Esophagus (tissue), 2 donors: Measurements from ENCODE around the gene TRPM3. TPM values are rescaled to one million over a fixed set of nuclear protein-coding genes. Genes with fewer than 3 reads are reported as not detected.

Experiments used
- H3K27ac ChIP-seq, 2 donors: one replicate each; pipeline ENCODE4 v1.5.1; 2013; ENCODE audit warnings: low read depth in 2 of 2, mild to moderate bottlenecking in 2 of 2, inconsistent platforms in 1 of 2, low read length in 1 of 2, moderate library complexity in 1 of 2
- H3K27me3 ChIP-seq, 2 donors: one replicate each; pipeline ENCODE4 v1.6.1; 2013; ENCODE audit warnings: low read length in 2 of 2, control low read depth in 1 of 2, mild to moderate bottlenecking in 1 of 2; ENCODE audit not compliant: insufficient read depth in 2 of 2, control insufficient read depth in 1 of 2
- H3K36me3 ChIP-seq, 2 donors: one replicate each; pipeline ENCODE4 v1.6.1; 2013; ENCODE audit warnings: low read length in 1 of 2; ENCODE audit not compliant: control insufficient read depth in 2 of 2, insufficient read depth in 2 of 2
- H3K4me1 ChIP-seq, 2 donors: one replicate each; pipeline ENCODE4 v1.6.1; 2013; ENCODE audit warnings: low read length in 1 of 2; ENCODE audit not compliant: control insufficient read depth in 2 of 2, insufficient read depth in 2 of 2
- H3K4me3 ChIP-seq, 2 donors: one replicate each; pipeline ENCODE4 v1.5.1; 2013; ENCODE audit warnings: low read length in 2 of 2, mild to moderate bottlenecking in 2 of 2, low read depth in 1 of 2, moderate library complexity in 1 of 2
- H3K9me3 ChIP-seq, 2 donors: one replicate each; pipeline ENCODE4 v1.6.1; 2013; ENCODE audit warnings: mild to moderate bottlenecking in 2 of 2, low read depth in 1 of 2, low read length in 1 of 2, moderate library complexity in 1 of 2; ENCODE audit not compliant: control insufficient read depth in 2 of 2, insufficient read depth in 1 of 2
- WGBS, 2 donors: extraction: QIAGEN DNeasy Blood & Tissue Kit; methylation state at CpG; one replicate each; pipeline ENCODE4 v1.1.7; 2013; 5-methylcytosine and 5-hydroxymethylcytosine counted together
- polyA plus RNA-seq, 2 donors: library from polyadenylated mRNA; stranded (reverse); fragments of 200-250 nt; gene quantifications; one replicate each; pipeline ENCODE4 v1.2.3, GENCODE V29; 2013
- donor health status: healthy with polysubstance abuse.
- donor health status: Bipolar disorder and iron deficiency.

TRPM3 gene
- polyA plus RNA-seq, 2 donors: under 0.01 to 0.02 TPM

GRCh38 chr9:70529377-70529776 is 592.0 kb downstream of the TRPM3 start:
- Histone ChIP-seq H3K27ac (no peak overlapping the region), H3K4me3 (no peak overlapping the region), H3K27me3 (no peaks in the 10 kb centered on the region), H3K4me1 (no peaks in the 10 kb centered on the region), H3K36me3 (no peaks in the 10 kb centered on the region), H3K9me3 (no peaks in the 10 kb centered on the region)
- WGBS, 2 donors: 88% methylated on average over 6 of the region's 6 CpGs

GRCh38 chr9:70526902-70527301 is 594.5 kb downstream of the TRPM3 start:
- no peaks in the 10 kb centered on the region for H3K4me1 ChIP-seq
- H3K27ac ChIP-seq: no peak overlapping the region
- WGBS, 2 donors: 86 to 92% methylated on average over 2 of the region's 2 CpGs
- no peaks in the 10 kb centered on the region for H3K27me3 ChIP-seq
- H3K9me3 ChIP-seq: no peaks in the 10 kb centered on the region
- no peaks in the 10 kb centered on the region for H3K36me3 ChIP-seq
- no peak overlapping the region for H3K4me3 ChIP-seq

- Histone ChIP-seq H3K36me3 (no peaks in the 10 kb centered on the region), H3K9me3 (no peaks in the 10 kb centered on the region), H3K27ac (no peak overlapping the region), H3K27me3 (no peaks in the 10 kb centered on the region), H3K4me3 (no peak overlapping the region), H3K4me1 (no peaks in the 10 kb centered on the region)
- 84 to 94% methylated on average over 1 of the region's 1 CpG for WGBS, 2 donors
Measured at GRCh38 chr9:70525519-70525918, 595.9 kb downstream of the TRPM3 start.

GRCh38 chr9:70519912-70520724 is 601.3 kb downstream of the TRPM3 start:
- Histone ChIP-seq H3K4me1 (no peaks in the 10 kb centered on the region), H3K36me3 (no peaks in the 10 kb centered on the region), H3K4me3 (no peak overlapping the region), H3K27me3 (no peaks in the 10 kb centered on the region), H3K9me3 (no peaks in the 10 kb centered on the region), H3K27ac (no peak overlapping the region)
- 71 to 74% methylated on average over 11 of the region's 11 CpGs for WGBS, 2 donors

- H3K27ac ChIP-seq: no peak overlapping the region
- H3K27me3 ChIP-seq: no peaks in the 10 kb centered on the region
- no peaks in the 10 kb centered on the region for H3K9me3 ChIP-seq
- no peaks in the 10 kb centered on the region for H3K36me3 ChIP-seq
- H3K4me1 ChIP-seq: no peaks in the 10 kb centered on the region
- no peak overlapping the region for H3K4me3 ChIP-seq
- WGBS, 2 donors: 75 to 79% methylated on average over 1 of the region's 1 CpG
Measured at GRCh38 chr9:70517926-70518610, 603.4 kb downstream of the TRPM3 start.

- Histone ChIP-seq H3K27ac (no peak overlapping the region), H3K4me3 (no peak overlapping the region), H3K27me3 (no peaks in the 10 kb centered on the region), H3K36me3 (no peaks in the 10 kb centered on the region), H3K9me3 (no peaks in the 10 kb centered on the region), H3K4me1 (no peaks in the 10 kb centered on the region)
- 84 to 93% methylated on average over 2 of the region's 2 CpGs for WGBS, 2 donors
Measured at GRCh38 chr9:70514273-70514672, 607.1 kb downstream of the TRPM3 start.

GRCh38 chr9:70511858-70512257 is 609.6 kb downstream of the TRPM3 start:
- Histone ChIP-seq H3K27ac (no peak overlapping the region), H3K27me3 (no peaks in the 10 kb centered on the region)
- WGBS, 2 donors: 92 to 93% methylated on average over 3 of the region's 3 CpGs

GRCh38 chr9:70510157-70510770 is 611.2 kb downstream of the TRPM3 start:
- H3K4me3 ChIP-seq: no peak overlapping the region
- H3K36me3 ChIP-seq: no peaks in the 10 kb centered on the region
- H3K27ac ChIP-seq: no peak overlapping the region
- H3K27me3 ChIP-seq: no peaks in the 10 kb centered on the region
- no peaks in the 10 kb centered on the region for H3K9me3 ChIP-seq
- WGBS, 2 donors: 83 to 84% methylated on average over 3 of the region's 3 CpGs
- no peaks in the 10 kb centered on the region for H3K4me1 ChIP-seq

More at GRCh38 chr9:70511858-70512257, 609.6 kb downstream of the TRPM3 start:
- H3K4me1 ChIP-seq: no peaks in the 10 kb centered on the region
- H3K36me3 ChIP-seq: no peaks in the 10 kb centered on the region
- no peaks in the 10 kb centered on the region for H3K9me3 ChIP-seq
- H3K4me3 ChIP-seq: no peak overlapping the region

GRCh38 chr9:70506159-70506558 is 615.3 kb downstream of the TRPM3 start:
- no peaks in the 10 kb centered on the region for H3K9me3 ChIP-seq
- no peak overlapping the region for H3K27ac ChIP-seq
- no peak overlapping the region for H3K4me3 ChIP-seq
- no peaks in the 10 kb centered on the region for H3K4me1 ChIP-seq
- H3K27me3 ChIP-seq: no peaks in the 10 kb centered on the region
- 84 to 93% methylated on average over 2 of the region's 2 CpGs for WGBS, 2 donors
- no peaks in the 10 kb centered on the region for H3K36me3 ChIP-seq
